HEK293 (cell line): Measurements from ENCODE around the gene SNRPD3.

ENCODE experiments used
- CTCF ChIA-PET: fragments of 350-600 bp; formaldehyde crosslinking; extraction: SDS; loops from one replicate; lab custom pipeline; 2021; ENCODE audit warnings: antibody characterized with exemption; lab: Yijun Ruan, JAX
- POLR2A ChIA-PET: fragments of 300-600 bp; formaldehyde crosslinking; extraction: SDS; loops from one replicate; lab custom pipeline; 2020; ENCODE audit warnings: antibody characterized with exemption, inconsistent platforms; lab: Yijun Ruan, JAX
- H3K27ac ChIP-seq: fragments of 200-500 bp; sonication (Bioruptor generic); 2 replicates; pipeline ENCODE4 v1.5.1; 2014; ENCODE audit warnings: low read depth, low read length, control low read depth, inconsistent platforms; ENCODE audit errors: extremely low read depth
- H3K36me3 ChIP-seq, 2 experiments: fragments of 200-500 bp in 1 of 2; sonication (Bioruptor generic) in 1 of 2; 1 replicate in 1 of 2; 2 replicates in 1 of 2; pipeline ENCODE4 v1.5.1; 2014 to 2017; ENCODE audit warnings: inconsistent platforms in 2 of 2, low read length in 2 of 2; ENCODE audit not compliant: control insufficient read depth in 2 of 2, insufficient read depth in 1 of 2
- H3K4me1 ChIP-seq: fragments of 200-500 bp; sonication (Bioruptor generic); 2 replicates; pipeline ENCODE4 v1.5.1; 2014; ENCODE audit warnings: mild to moderate bottlenecking, low read length, inconsistent platforms; ENCODE audit not compliant: control insufficient read depth, insufficient read depth
- H3K4me3 ChIP-seq: 2 replicates; pipeline ENCODE4 v1.5.1; 2011; ENCODE audit warnings: low read depth, mild to moderate bottlenecking, control low read depth, low read length, moderate library complexity
- H3K9me3 ChIP-seq: fragments of 200-500 bp; sonication (Bioruptor generic); 2 replicates; pipeline ENCODE4 v1.5.1; 2014; ENCODE audit warnings: low read depth, low read length, inconsistent platforms; ENCODE audit not compliant: control insufficient read depth, insufficient read depth
- EGR2 ChIP-seq: fragments of 450-650 bp; formaldehyde crosslinking; IDR thresholded peaks from 2 replicates; pipeline ENCODE4 v1.5.1; 2016; ENCODE audit warnings: low read depth, missing biosample characterization, missing genetic modification characterization
- GLI4 ChIP-seq: fragments of 450-650 bp; formaldehyde crosslinking; IDR thresholded peaks from 2 replicates; pipeline ENCODE4 v1.5.1; 2016; ENCODE audit warnings: missing biosample characterization, missing genetic modification characterization
- GLIS2 ChIP-seq: fragments of 450-650 bp; formaldehyde crosslinking; IDR thresholded peaks from 2 replicates; pipeline ENCODE4 v1.5.1; 2016; ENCODE audit warnings: missing biosample characterization, missing genetic modification characterization
- HOXA7 ChIP-seq: sonication (generic); formaldehyde crosslinking; IDR thresholded peaks from 2 replicates; pipeline ENCODE4 v1.8.1; 2022; ENCODE audit warnings: missing genetic modification reagents, borderline replicate concordance
- KLF10 ChIP-seq: fragments of 450-650 bp; IDR thresholded peaks from 2 replicates; pipeline ENCODE4 v1.5.1; 2018; ENCODE audit warnings: missing biosample characterization, mild to moderate bottlenecking, missing genetic modification characterization
- KLF7 ChIP-seq: fragments of 450-650 bp; formaldehyde crosslinking; IDR thresholded peaks from 2 replicates; pipeline ENCODE4 v1.5.1; 2016; ENCODE audit warnings: missing biosample characterization, missing genetic modification characterization, borderline replicate concordance
- KLF9 ChIP-seq: fragments of 450-650 bp; formaldehyde crosslinking; IDR thresholded peaks from 2 replicates; pipeline ENCODE4 v1.5.1; 2016; ENCODE audit warnings: missing biosample characterization, missing genetic modification characterization, low read depth
- OSR2 ChIP-seq: fragments of 450-650 bp; formaldehyde crosslinking; IDR thresholded peaks from 2 replicates; pipeline ENCODE4 v1.5.1; 2016; ENCODE audit warnings: missing biosample characterization, missing genetic modification characterization
- REST ChIP-seq: fragments of 450-650 bp; formaldehyde crosslinking; IDR thresholded peaks from 2 replicates; pipeline ENCODE4 v1.5.1; 2016; ENCODE audit warnings: missing biosample characterization, missing genetic modification characterization
- SCRT2 ChIP-seq: fragments of 450-650 bp; formaldehyde crosslinking; IDR thresholded peaks from 2 replicates; pipeline ENCODE4 v1.5.1; 2016; ENCODE audit warnings: missing biosample characterization, missing genetic modification characterization
- TRIM28 ChIP-seq: IDR thresholded peaks from 2 replicates; pipeline ENCODE4 v1.6.1; 2011; ENCODE audit warnings: low read length, control low read depth, borderline replicate concordance
- WT1 ChIP-seq: fragments of 450-650 bp; formaldehyde crosslinking; IDR thresholded peaks from 2 replicates; pipeline ENCODE4 v1.5.1; 2016; ENCODE audit warnings: missing biosample characterization, missing genetic modification characterization
- ZBTB17 ChIP-seq: fragments of 450-650 bp; formaldehyde crosslinking; IDR thresholded peaks from 2 replicates; pipeline ENCODE4 v1.5.1; 2016; ENCODE audit warnings: missing biosample characterization, missing genetic modification characterization
- ZBTB8A ChIP-seq: fragments of 450-650 bp; formaldehyde crosslinking; IDR thresholded peaks from 2 replicates; pipeline ENCODE4 v1.5.1; 2016; ENCODE audit warnings: missing biosample characterization, missing genetic modification characterization
- ZFP41 ChIP-seq: fragments of 450-650 bp; formaldehyde crosslinking; IDR thresholded peaks from 2 replicates; pipeline ENCODE4 v1.5.1; 2016; ENCODE audit warnings: missing biosample characterization, missing genetic modification characterization, borderline replicate concordance
- ZNF175 ChIP-seq: fragments of 450-650 bp; formaldehyde crosslinking; IDR thresholded peaks from 2 replicates; pipeline ENCODE4 v1.5.1; 2016; ENCODE audit warnings: missing biosample characterization, missing genetic modification characterization
- ZNF274 ChIP-seq, 2 experiments: fragments of 200-500 bp in 1 of 2; fragments of 450-650 bp in 1 of 2; sonication (Bioruptor generic) in 1 of 2; formaldehyde crosslinking in 1 of 2; IDR thresholded peaks; 2 replicates each; pipeline versions ENCODE4 v1.5.1 to v1.6.1; 2014 to 2016; ENCODE audit warnings: borderline replicate concordance in 1 of 2, inconsistent platforms in 1 of 2, low read length in 1 of 2, missing biosample characterization in 1 of 2, missing genetic modification characterization in 1 of 2
- ZNF311 ChIP-seq: fragments of 450-650 bp; formaldehyde crosslinking; IDR thresholded peaks from 2 replicates; pipeline ENCODE4 v1.5.1; 2017; ENCODE audit warnings: missing biosample characterization, missing genetic modification characterization, borderline replicate concordance
- ZNF362 ChIP-seq: fragments of 450-650 bp; formaldehyde crosslinking; IDR thresholded peaks from 2 replicates; pipeline ENCODE4 v1.5.1; 2016; ENCODE audit warnings: missing biosample characterization, missing genetic modification characterization
- ZNF366 ChIP-seq: fragments of 450-650 bp; formaldehyde crosslinking; conservative IDR thresholded peaks from 2 replicates; pipeline ENCODE4 v1.5.1; 2016; ENCODE audit warnings: missing biosample characterization, missing genetic modification characterization
- ZNF37A ChIP-seq: fragments of 450-650 bp; IDR thresholded peaks from 2 replicates; pipeline ENCODE4 v1.5.1; 2018; ENCODE audit warnings: missing biosample characterization, missing genetic modification characterization
- ZNF394 ChIP-seq: fragments of 450-650 bp; formaldehyde crosslinking; IDR thresholded peaks from 2 replicates; pipeline ENCODE4 v1.5.1; 2016; ENCODE audit warnings: missing biosample characterization, missing genetic modification characterization, mild to moderate bottlenecking, moderate library complexity, borderline replicate concordance
- ZNF398 ChIP-seq: fragments of 450-650 bp; formaldehyde crosslinking; IDR thresholded peaks from 2 replicates; pipeline ENCODE4 v1.5.1; 2017; ENCODE audit warnings: missing biosample characterization, missing genetic modification characterization
- ZNF501 ChIP-seq: fragments of 450-650 bp; formaldehyde crosslinking; IDR thresholded peaks from 2 replicates; pipeline ENCODE4 v1.5.1; 2016; ENCODE audit warnings: missing biosample characterization, missing genetic modification characterization
- ZNF510 ChIP-seq: fragments of 450-650 bp; formaldehyde crosslinking; IDR thresholded peaks from 2 replicates; pipeline ENCODE4 v1.5.1; 2018; ENCODE audit warnings: mild to moderate bottlenecking, missing genetic modification characterization, missing biosample characterization; ENCODE audit not compliant: insufficient replicate concordance
- ZNF560 ChIP-seq: fragments of 450-650 bp; formaldehyde crosslinking; IDR thresholded peaks from 2 replicates; pipeline ENCODE4 v1.5.1; 2017; ENCODE audit warnings: missing biosample characterization, missing genetic modification characterization, borderline replicate concordance
- ZNF626 ChIP-seq: fragments of 450-650 bp; sonication (Bioruptor Pico); formaldehyde crosslinking; IDR thresholded peaks from 2 replicates; pipeline ENCODE4 v1.5.1; 2018; ENCODE audit warnings: missing biosample characterization, missing genetic modification characterization, inconsistent platforms
- ZSCAN30 ChIP-seq: fragments of 450-650 bp; IDR thresholded peaks from 2 replicates; pipeline ENCODE4 v1.5.1; 2018; ENCODE audit warnings: missing biosample characterization, mild to moderate bottlenecking, missing genetic modification characterization, moderate library complexity
- TF ChIP-seq, protein P1 (sequence below): fragments of 450-650 bp; formaldehyde crosslinking; IDR thresholded peaks from 2 replicates; pipeline ENCODE4 v1.5.1; 2016; ENCODE audit warnings: missing biosample characterization, missing genetic modification characterization
- TF ChIP-seq, protein P2 (sequence below): fragments of 450-650 bp; formaldehyde crosslinking; IDR thresholded peaks from 2 replicates; pipeline ENCODE4 v1.5.1; 2016; ENCODE audit warnings: missing biosample characterization, missing genetic modification characterization

The SNRPD3 gene

GRCh38 chr22:24584871-24585411 is 29.1 kb downstream of the SNRPD3 start:
- no peak overlapping the region for H3K4me3 ChIP-seq
- POLR2A ChIA-PET, result interaction anchor here (1.7 to 2.3 kb wide), 2 partner anchors 11 to 30 kb away, joined by 7 to 31 read pairs; partner anchors contain the start of genes GUCD1 and SNRPD3
- no peaks in the 10 kb centered on the region for H3K9me3 ChIP-seq
- CTCF ChIA-PET, result no interaction called here
- H3K4me1 ChIP-seq, result peaks cover 16% of the 10 kb centered on the region
- peak overlapping the region; percentile 65; the same call in 1 of the 2 replicates for H3K27ac ChIP-seq
- H3K36me3 ChIP-seq, result peaks cover 0 to 40% of the 10 kb centered on the region in 2 experiments; a peak in 1 of 3 replicates
- TF ChIP-seq ZBTB8A (0 out of 2 replicates have a peak, but pooled peaks have one; percentile 19), GLI4 (no peak), REST (no peak), ZNF366 (tag by site-specific recombination) (no peak), ZNF37A (tag by site-specific recombination) (no peak), KLF7 (no peak), TRIM28 (no peak), WT1 (tag by site-specific recombination) (no peak), ZNF560 (tag by site-specific recombination) (no peak), EGR2 (tag by site-specific recombination) (peak; percentile 69), OSR2 (tag by site-specific recombination) (no peak), ZFP41 (tag by site-specific recombination) (no peak), SCRT2 (no peak), ZNF175 (no peak), ZSCAN30 (no peak), GLIS2 (tag by site-specific recombination) (peak; percentile 47; the same call in 1 of the 2 replicates), ZNF394 (tag by site-specific recombination) (no peak), ZNF398 (tag by site-specific recombination) (no peak), ZNF362 (no peak), KLF9 (tag by site-specific recombination) (no peak), ZNF626 (tag by site-specific recombination) (no peak), ZNF501 (tag by site-specific recombination) (no peak), KLF10 (tag by site-specific recombination) (no peak), HOXA7 (CRISPR knock-in tag) (no peak), ZNF510 (tag by site-specific recombination) (no peak), ZNF274 (IDR thresholded peaks at IDR 0.05; ENCODE audit: low read length) (no peak), ZNF274 (tag by site-specific recombination; IDR thresholded peaks at IDR 0.05; ENCODE audit: borderline replicate concordance) (no peak), ZBTB17 (tag by site-specific recombination) (no peak), ZNF311 (no peak)
- TF ChIP-seq, protein P1, sequence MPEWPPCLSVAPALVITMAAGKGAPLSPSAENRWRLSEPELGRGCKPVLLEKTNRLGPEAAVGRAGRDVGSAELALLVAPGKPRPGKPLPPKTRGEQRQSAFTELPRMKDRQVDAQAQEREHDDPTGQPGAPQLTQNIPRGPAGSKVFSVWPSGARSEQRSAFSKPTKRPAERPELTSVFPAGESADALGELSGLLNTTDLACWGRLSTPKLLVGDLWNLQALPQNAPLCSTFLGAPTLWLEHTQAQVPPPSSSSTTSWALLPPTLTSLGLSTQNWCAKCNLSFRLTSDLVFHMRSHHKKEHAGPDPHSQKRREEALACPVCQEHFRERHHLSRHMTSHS (tag by site-specific recombination), result no peak
- TF ChIP-seq, protein P2, sequence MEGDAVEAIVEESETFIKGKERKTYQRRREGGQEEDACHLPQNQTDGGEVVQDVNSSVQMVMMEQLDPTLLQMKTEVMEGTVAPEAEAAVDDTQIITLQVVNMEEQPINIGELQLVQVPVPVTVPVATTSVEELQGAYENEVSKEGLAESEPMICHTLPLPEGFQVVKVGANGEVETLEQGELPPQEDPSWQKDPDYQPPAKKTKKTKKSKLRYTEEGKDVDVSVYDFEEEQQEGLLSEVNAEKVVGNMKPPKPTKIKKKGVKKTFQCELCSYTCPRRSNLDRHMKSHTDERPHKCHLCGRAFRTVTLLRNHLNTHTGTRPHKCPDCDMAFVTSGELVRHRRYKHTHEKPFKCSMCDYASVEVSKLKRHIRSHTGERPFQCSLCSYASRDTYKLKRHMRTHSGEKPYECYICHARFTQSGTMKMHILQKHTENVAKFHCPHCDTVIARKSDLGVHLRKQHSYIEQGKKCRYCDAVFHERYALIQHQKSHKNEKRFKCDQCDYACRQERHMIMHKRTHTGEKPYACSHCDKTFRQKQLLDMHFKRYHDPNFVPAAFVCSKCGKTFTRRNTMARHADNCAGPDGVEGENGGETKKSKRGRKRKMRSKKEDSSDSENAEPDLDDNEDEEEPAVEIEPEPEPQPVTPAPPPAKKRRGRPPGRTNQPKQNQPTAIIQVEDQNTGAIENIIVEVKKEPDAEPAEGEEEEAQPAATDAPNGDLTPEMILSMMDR (tag by site-specific recombination), result no peak
